Caco-2 (cell line): ENCODE data around the gene NAPSA. TPM values are rescaled to one million over a fixed set of nuclear protein-coding genes. Genes with fewer than 3 reads are reported as not detected.

Experiments
- BruUV-seq: library from RNA; stranded (reverse); fragments of 400-500 nt; replicated peaks from 2 replicates; lab custom pipeline; 2021; lab: Mats Ljungman, UMichigan
- CTCF ChIA-PET: fragments of 300-600 bp; sonication (Branson Sonifier 250); formaldehyde crosslinking; loops from one replicate; lab custom pipeline; 2022; ENCODE audit warnings: antibody characterized with exemption; lab: Charles Lee
- POLR2A ChIA-PET: fragments of 300-600 bp; sonication (Branson Sonifier 250); formaldehyde crosslinking; loops from one replicate; lab custom pipeline; 2022; ENCODE audit warnings: antibody characterized with exemption; lab: Charles Lee
- DNase-seq, 2 experiments: peaks; one replicate each; pipeline versions ENCODE4 v3.0.0 to v3.0.0-alpha.2; 2020 to 2022
- H3K27me3 ChIP-seq: replicated peaks from 2 replicates; pipeline ENCODE4 v1.6.0; 2011; ENCODE audit warnings: low read length; ENCODE audit not compliant: control insufficient read depth, insufficient read depth
- H3K36me3 ChIP-seq: 2 replicates; pipeline ENCODE4 v1.5.1; 2011; ENCODE audit warnings: low read length; ENCODE audit not compliant: control insufficient read depth, insufficient read depth
- H3K4me1 ChIP-seq: fragments of 250-450 bp; sonication (Bioruptor Pico); 2 replicates; pipeline ENCODE4 v1.5.1; 2020; ENCODE audit warnings: mild to moderate bottlenecking
- H3K4me3 ChIP-seq: 2 replicates; pipeline ENCODE4 v1.5.1; 2011; ENCODE audit warnings: low read depth, mild to moderate bottlenecking, control low read depth, low read length
- H3K9me3 ChIP-seq: fragments of 250-450 bp; sonication (Bioruptor Pico); 2 replicates; pipeline ENCODE4 v1.5.1; 2020; ENCODE audit warnings: mild to moderate bottlenecking, moderate library complexity
- H3K27ac Mint-ChIP-seq: one replicate; pipeline ENCODE4 v1.8.0; 2022; ENCODE audit warnings: mixed read lengths; ENCODE audit not compliant: unreplicated experiment
- H3K27me3 Mint-ChIP-seq: one replicate; pipeline ENCODE4 v1.8.0; 2022; ENCODE audit warnings: mixed read lengths; ENCODE audit not compliant: insufficient read depth, unreplicated experiment
- H3K36me3 Mint-ChIP-seq: one replicate; pipeline ENCODE4 v1.8.0; 2022; ENCODE audit warnings: mild to moderate bottlenecking, mixed read lengths; ENCODE audit not compliant: insufficient read depth, unreplicated experiment
- H3K4me1 Mint-ChIP-seq: one replicate; pipeline ENCODE4 v1.8.0; 2022; ENCODE audit warnings: low read depth, mixed read lengths; ENCODE audit not compliant: unreplicated experiment
- H3K4me3 Mint-ChIP-seq: one replicate; pipeline ENCODE4 v1.8.0; 2022; ENCODE audit warnings: mild to moderate bottlenecking, moderate library complexity, mixed read lengths; ENCODE audit not compliant: unreplicated experiment
- H3K9me3 Mint-ChIP-seq: one replicate; pipeline ENCODE4 v1.8.0; 2022; ENCODE audit warnings: mixed read lengths; ENCODE audit not compliant: unreplicated experiment
- CTCF ChIP-seq, 2 experiments: fragments of 200-600 bp in 1 of 2; IDR thresholded peaks; 1 replicate in 1 of 2; 2 replicates in 1 of 2; pipeline versions ENCODE4 v1.5.1 to v1.8.0; 2011 to 2022; ENCODE audit warnings: antibody characterized with exemption in 1 of 2, control low read depth in 1 of 2, inconsistent platforms in 1 of 2, low read depth in 1 of 2, low read length in 1 of 2, mild to moderate bottlenecking in 1 of 2, moderate library complexity in 1 of 2; ENCODE audit not compliant: insufficient read depth in 1 of 2, severe bottlenecking in 1 of 2, unreplicated experiment in 1 of 2
- intact Hi-C: fragments of 100-400 bp; cut with micrococcal nuclease; formaldehyde crosslinking; loops from one replicate; pipeline ENCODE4 v1.10.0; 2022; ENCODE audit not compliant: unreplicated experiment
- total RNA-seq: library from RNA; stranded (reverse); gene quantifications from 2 replicates; pipeline ENCODE4 v1.2.3, GENCODE V29; 2022

Gene NAPSA
- total RNA-seq, 1 experiment from 2014 or later = 1.2 TPM

GRCh38 chr19:50381881-50382729 lies 16.7 kb upstream of the NAPSA start:
- Histone ChIP-seq H3K4me1 (peaks cover 6% of the 10 kb centered on the region; the same call in 1 of the 2 replicates), H3K27me3 (no peaks in the 10 kb centered on the region), H3K9me3 (no peaks in the 10 kb centered on the region), H3K4me3 (no peak overlapping the region), H3K36me3 (peaks cover 9% of the 10 kb centered on the region)
- DNase-seq = no peak
- peaks cover 10% of the 10 kb centered on the region for H3K4me1 Mint-ChIP-seq
- intact Hi-C loops = no loop called here
- H3K27ac Mint-ChIP-seq = no peak overlapping the region
- POLR2A ChIA-PET = no interaction called here
- no peaks in the 10 kb centered on the region for H3K9me3 Mint-ChIP-seq
- no peak for TF ChIP-seq CTCF (IDR thresholded peaks at IDR 0.05; ENCODE audit: insufficient read depth in 1 of 2, low read depth in 1 of 2, low read length in 1 of 2, severe bottlenecking in 1 of 2, unreplicated experiment in 1 of 2)
- no peaks in the 10 kb centered on the region for H3K27me3 Mint-ChIP-seq
- peaks cover 53% of the 10 kb centered on the region for H3K36me3 Mint-ChIP-seq
- H3K4me3 Mint-ChIP-seq = no peak overlapping the region
- CTCF ChIA-PET = no interaction called here
- no TSS peak for BruUV-seq

GRCh38 chr19:50380751-50381151 lies 15.3 kb upstream of the NAPSA start:
- CTCF ChIA-PET = no interaction called here
- Histone ChIP-seq H3K9me3 (no peaks in the 10 kb centered on the region), H3K27me3 (no peaks in the 10 kb centered on the region), H3K4me3 (no peak overlapping the region), H3K4me1 (peaks cover 6% of the 10 kb centered on the region; the same call in 1 of the 2 replicates), H3K36me3 (peaks cover 9% of the 10 kb centered on the region)
- no peak overlapping the region for H3K4me3 Mint-ChIP-seq
- no peak for TF ChIP-seq CTCF (IDR thresholded peaks at IDR 0.05; ENCODE audit: insufficient read depth in 1 of 2, low read depth in 1 of 2, low read length in 1 of 2, severe bottlenecking in 1 of 2, unreplicated experiment in 1 of 2)
- intact Hi-C loops = no loop called here
- no peaks in the 10 kb centered on the region for H3K27me3 Mint-ChIP-seq
- BruUV-seq = no TSS peak
- H3K36me3 Mint-ChIP-seq = peaks cover 57% of the 10 kb centered on the region
- DNase-seq = no peak
- H3K9me3 Mint-ChIP-seq = no peaks in the 10 kb centered on the region
- H3K27ac Mint-ChIP-seq = no peak overlapping the region
- POLR2A ChIA-PET = no interaction called here
- peaks cover 10% of the 10 kb centered on the region for H3K4me1 Mint-ChIP-seq

- H3K36me3 Mint-ChIP-seq = peaks cover 54% of the 10 kb centered on the region
- no peak for TF ChIP-seq CTCF (IDR thresholded peaks at IDR 0.05; ENCODE audit: insufficient read depth in 1 of 2, low read depth in 1 of 2, low read length in 1 of 2, severe bottlenecking in 1 of 2, unreplicated experiment in 1 of 2)
- H3K36me3 ChIP-seq = peaks cover 9% of the 10 kb centered on the region
- H3K27ac Mint-ChIP-seq = no peak overlapping the region
- H3K4me3 ChIP-seq = no peak overlapping the region
- no peaks in the 10 kb centered on the region for H3K27me3 ChIP-seq
- intact Hi-C loops = no loop called here
- BruUV-seq = no TSS peak
- ChIA-PET POLR2A (no interaction called here), CTCF (no interaction called here)
- H3K9me3 Mint-ChIP-seq = no peaks in the 10 kb centered on the region
- H3K4me1 ChIP-seq = peaks cover 6% of the 10 kb centered on the region; the same call in 1 of the 2 replicates
- no peak for DNase-seq
- H3K4me1 Mint-ChIP-seq = peaks cover 7% of the 10 kb centered on the region
- no peaks in the 10 kb centered on the region for H3K27me3 Mint-ChIP-seq
- H3K4me3 Mint-ChIP-seq = no peak overlapping the region
- H3K9me3 ChIP-seq = no peaks in the 10 kb centered on the region
Measured at GRCh38 chr19:50380137-50380536, 14.7 kb upstream of the NAPSA start.
